HG02981 (cell line): ENCODE measurements around the gene C2CD2.

ENCODE experiments used
- ATAC-seq: cut with Tn5 transposase; IDR thresholded peaks from one replicate; pipeline ENCODE4 v1.9.1; 2021; ENCODE audit warnings: mild to moderate bottlenecking, moderate library complexity; ENCODE audit not compliant: unreplicated experiment

C2CD2 gene

DNA sequence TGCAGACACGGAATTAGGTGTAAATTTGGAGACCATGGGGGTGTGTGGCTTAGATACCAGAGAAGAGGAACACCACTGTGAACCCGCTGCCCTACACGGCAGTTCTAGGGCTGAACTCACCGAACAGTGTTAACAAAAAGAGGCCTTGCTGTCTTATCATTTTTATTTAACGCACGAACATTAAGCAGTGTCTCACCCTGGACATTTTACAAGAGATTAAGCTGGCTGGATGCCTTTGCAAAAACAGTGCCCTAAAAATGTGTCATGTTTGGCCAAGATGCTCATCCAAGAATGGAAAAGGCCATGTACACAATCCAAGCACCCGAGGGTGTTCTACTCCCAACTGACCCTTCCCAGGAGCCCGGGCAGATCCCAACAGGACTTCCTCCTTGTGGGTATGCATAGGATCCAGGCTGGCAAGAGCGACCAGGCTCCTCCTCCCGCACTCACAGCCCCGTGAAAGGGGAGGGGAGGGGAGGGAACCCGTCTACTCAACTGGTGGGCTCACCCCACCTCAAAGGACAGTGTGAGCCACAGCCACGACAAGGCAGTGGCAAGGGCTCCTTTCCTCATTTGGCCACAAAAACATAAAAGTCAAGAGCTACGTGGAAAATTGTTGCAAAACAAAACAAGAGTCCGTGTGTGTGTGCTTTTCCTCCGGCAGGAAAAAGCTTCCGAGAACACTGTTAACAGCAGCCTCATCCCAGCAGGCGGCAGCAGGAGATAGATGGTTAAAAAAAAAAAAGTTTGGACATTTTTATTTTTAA, 20.3 kb downstream of the C2CD2 start:
- ATAC-seq: no peak

DNA sequence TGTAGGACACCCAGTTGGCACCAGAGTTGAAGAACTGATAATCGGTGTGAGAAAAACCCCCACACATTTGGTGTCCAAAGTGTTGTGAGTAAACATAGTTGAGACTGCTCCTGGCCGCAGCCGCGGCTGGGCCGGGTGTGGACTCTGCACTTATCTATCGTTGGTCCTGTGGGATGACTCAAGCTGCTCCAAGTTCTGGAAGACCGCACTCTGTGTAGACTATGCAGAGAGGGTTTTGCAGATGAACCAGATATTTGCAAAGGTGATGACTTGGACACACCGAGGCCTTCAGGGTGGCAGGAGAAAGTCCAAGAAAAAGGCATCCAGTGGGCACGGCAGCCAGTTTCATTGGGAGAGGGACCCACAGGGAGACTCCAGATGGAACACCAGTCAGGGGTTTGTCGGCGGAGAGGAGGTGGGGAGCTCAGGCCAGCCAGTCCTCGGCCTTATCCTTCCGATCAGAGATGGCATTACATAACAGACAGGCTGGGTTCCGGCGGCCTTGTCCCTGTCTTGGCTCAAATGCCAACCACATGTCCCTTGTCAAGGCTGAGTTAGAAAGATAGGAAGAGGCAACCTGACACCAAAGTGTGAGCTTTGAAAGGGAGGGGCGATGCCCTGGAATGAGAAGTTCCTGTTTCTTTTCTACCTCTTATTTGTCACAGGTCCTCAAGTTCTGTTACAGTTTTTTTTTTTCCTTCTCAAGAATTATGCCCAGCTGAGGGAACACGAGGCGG, 21.1 kb downstream of the C2CD2 start:
- no peak for ATAC-seq

DNA sequence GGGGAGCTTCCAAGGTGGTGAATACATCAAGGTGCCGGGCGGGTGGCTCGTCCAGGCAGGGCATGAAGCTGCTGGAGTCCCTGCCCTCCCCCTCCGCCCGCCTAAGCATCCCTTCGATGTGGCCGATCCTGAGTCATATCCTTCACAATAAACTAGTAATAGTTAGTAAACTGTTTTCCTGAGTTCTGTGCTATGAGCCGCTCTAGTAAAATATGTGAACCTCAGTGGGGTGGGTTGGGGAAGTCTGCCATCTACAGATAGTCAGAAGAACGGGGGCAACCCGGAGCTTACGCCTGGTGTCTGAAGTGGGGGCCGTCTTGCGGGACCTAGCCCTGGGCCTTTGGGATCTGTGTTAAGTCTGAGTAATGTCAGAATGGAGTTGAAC, 21.6 kb downstream of the C2CD2 start:
- ATAC-seq: no peak

DNA sequence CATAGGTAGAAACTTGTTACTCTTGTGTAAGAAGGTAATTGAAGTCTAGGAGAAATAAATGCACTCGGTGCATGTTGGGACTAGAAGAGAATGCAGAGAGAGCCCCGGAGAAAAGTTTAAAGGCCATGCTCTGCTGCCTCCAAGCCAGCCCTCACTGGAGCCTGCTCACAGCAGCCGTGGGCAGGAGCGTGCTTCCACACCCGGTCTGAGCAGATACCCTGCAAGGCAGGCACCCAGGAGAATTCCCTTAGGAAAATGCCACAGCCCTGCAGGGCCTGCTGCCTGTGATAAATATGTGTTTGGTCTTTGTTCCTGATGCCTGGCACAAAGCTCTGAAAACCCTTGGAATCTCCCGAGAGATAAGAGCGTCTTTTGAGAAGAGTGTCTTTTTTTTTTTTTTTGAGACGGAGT, 22.8 kb downstream of the C2CD2 start:
- ATAC-seq: no peak

DNA sequence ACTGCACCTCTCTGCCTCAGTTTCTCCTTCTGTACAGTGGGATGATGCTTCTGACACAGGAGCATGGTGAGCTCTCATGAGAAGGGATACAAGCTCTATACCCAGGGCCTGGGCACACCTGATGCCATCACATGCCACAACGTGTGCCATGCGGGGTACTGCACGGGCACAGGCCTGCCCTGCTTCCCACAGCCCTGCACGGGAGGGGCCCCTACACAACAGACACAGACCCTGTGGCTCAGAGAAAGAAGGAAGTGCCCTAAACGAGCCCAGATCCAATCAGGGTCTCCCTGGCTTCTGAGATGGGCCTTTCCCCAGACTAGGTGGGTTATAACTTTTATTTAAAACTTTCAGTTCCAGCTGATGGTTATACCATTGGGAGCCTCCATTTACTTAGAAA, 24.6 kb downstream of the C2CD2 start:
- ATAC-seq: no peak

DNA sequence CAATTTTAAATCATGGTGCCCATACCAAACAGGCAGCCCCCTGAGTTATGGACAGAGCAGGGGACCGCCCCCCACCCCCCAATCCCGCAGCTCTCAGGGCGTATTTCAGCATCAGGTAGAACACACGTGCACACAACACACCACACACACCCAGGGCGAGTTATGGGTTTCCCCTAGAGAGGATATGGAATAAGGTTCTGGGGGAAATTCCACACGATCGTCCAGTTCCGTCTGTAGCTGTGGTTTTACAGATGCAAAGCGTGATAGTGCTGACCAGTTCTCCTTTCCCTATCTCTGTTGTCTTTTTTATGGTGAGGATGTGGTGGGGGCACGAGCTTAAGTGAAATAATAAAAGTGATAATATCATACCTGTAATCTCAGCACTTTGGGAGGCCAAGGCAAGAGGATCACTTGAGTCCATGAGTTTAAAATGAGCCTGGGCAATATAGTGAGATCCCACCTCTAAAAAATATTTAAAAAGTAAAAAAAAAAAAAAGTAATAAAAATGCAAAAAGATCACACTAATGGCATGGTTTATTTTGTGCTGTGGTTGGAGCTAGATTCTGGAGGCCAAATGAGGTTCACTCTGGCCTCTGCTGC, 25.1 kb downstream of the C2CD2 start:
- ATAC-seq: peak; percentile 59

DNA sequence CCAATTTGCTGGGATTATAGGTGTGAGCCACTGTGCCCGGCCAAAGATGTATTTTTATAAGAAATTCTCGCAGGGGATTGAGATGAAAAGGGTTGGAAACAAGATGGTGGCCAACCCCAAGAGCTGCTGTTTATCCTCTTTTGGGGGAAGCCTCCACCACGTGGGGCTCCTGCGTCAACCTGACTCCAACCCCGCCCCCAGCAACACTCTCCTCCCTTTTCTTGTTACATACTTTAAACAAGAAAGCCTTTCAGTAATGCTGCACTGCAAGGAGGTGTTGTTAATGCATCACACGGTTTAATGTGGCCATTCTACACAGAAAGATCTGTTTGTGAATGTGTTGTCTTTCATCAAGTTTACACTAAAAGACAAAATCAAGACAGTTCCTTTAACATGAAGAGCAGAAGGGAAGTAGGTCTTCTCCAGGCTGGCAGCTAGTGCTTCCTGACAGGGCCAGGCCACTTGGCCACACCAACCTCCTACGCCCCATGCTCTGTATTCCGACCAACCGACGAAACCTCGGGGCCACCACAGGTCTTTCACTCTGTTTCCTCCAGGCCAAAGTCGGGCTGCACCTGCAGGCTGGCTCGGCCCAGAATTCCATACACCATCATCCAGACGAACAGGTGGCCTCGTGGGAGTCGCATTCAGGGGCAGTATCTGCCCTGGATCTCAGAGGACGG, 25.9 kb downstream of the C2CD2 start:
- ATAC-seq: no peak

DNA sequence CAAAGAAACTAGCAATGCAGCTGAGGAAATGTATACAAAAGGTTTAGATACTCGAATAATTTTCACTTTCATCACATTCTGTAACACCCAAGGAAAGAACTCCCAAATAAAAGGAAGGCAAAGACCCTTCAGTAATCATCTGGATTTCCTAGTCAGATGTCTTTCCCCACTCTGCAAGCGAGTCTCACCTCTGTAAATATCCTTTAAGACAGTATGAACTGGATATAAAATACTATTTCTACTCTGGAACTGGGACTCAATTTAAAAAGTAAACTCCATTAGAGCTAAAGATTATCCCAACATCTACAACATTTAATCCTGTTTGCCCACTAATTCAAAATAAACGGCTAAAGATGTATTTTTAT, 27.0 kb downstream of the C2CD2 start:
- ATAC-seq: no peak

DNA sequence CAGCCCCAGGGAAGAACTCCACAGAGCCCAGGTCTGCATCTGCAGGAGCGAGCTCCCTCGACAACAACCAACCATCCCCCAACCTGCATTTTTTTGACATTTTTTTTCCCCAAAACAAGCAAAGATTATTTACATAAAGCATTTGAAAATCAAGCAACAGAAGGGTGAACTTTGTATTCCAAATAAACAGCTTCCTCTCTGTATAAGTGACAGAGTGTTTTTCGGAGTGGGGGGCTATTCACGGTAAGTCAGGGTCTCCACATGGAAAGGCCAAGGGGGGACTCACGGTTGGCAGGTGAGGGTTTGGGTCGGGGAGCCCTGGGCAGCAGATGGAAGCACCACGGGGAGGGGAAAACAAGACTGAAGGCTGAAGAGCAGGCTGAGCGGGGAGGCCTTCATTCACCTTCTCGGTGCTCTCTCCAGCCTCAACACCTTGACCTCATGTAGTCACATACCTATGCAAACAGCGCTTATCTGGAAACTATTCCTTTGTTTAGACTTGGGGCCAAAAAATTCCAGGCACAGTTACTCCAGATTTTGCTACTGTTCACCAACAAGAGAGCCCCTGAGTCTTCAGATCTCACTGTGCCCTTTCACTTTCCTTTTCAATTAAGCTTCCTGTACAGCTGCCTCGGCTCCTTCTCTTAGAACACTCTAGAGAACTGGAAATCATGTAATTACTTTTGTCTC, 27.6 kb downstream of the C2CD2 start:
- ATAC-seq: no peak

DNA sequence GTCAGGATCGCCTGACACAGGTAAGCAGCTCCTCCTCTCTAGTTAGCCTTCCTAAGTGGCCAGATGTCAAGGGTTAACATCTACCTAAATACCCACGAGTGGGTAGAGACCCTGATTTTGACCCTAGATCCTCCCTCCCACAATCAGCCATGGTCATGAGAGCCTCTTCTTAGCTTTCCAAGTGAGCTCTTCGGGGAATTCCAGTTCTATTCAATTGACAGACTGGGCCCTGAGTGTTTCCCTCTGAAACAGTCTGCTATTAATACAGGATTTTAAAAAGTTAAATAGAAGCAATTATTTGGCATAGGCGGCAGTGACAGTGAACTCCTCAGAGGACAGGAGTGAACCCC, 28.1 kb downstream of the C2CD2 start:
- no peak for ATAC-seq

DNA sequence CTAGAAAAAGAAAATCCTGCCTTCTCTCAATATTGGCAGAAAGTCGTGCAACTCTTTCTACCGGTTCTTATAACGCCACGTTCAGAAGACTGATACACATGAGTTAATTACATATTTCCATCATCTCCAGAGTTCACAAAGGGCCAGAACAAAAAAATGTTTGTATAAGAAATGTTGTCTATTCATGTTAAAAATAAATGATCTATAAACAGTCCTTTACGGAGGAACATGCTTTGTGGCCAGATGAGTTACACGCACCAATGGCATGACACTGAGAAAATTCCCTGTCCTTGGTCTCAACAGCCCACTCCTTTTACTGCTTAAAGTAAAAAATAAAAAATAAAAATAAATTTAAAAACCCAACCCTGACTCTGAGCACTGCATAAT, 29.5 kb downstream of the C2CD2 start:
- no peak for ATAC-seq

DNA sequence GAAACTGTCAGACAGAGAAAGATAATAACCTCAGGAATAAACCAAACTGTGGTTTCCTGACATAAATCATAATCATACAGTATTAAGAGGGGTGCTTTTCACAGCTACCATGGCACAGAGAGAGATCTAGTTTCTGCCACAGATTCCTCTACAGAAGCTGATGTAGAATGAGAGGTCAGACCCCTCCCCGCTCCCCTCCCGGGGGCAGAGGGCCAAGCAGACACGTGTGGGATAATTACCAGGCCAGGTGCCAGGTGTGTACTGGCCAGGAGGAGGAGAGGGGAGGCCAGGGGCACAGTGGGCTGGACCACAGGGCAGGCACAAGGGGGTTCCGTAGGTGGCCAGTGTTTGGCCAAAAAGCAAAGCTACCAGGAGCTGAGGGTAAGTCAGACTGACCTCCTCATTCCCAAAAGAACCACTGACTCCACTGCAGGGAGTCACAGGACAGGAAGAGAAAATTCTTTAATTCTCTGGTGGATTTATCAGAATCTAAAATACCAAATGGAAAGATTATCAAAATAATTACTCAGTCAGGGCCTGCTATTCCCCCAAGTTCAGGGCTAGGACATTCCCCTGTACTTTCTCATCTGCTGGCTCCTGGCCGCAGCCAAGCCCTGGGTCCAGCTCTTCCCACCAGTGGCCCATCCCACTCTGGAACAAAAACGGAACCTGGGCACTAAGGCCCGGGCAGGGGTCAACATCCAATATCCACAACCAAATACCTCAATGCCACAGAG, 30.0 kb downstream of the C2CD2 start:
- no peak for ATAC-seq

DNA sequence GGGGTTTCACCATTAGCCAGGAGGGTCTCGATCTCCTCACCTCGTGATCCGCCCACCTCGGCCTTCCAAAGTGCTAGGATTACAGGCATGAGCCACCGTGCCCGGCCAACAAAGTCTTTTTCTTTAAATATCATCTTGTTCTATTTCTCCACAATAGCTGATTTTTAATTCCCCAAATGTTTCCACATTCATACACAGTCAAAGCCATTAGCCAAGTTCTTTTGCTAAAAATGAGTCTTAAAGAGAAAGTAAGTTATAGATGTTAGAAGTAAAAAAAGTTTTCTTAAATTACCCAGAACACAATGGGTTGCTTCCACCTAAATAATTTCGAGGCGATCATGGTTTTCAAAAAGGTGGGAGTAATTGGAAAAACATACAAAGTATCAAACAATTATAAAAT, 30.6 kb downstream of the C2CD2 start:
- no peak for ATAC-seq

DNA sequence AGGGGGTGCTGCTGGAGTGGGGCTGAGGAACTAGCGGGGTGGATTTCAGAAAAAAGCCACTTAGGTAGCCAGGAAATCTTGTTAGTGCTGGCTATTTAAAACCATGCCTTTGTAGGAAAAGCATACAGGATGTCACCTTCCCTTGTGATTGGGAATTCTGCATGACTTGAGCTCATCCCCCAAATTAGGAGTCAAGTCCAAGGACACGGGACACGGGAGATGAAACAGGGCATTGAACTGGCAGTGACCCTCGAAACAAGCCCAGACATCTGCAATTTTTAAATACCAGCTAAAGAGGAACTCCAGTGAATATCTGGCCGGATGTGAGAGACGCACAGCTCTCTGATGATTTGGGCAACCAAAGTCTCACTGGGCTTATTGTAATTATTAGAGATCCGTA, 32.8 kb downstream of the C2CD2 start:
- ATAC-seq: no peak

DNA sequence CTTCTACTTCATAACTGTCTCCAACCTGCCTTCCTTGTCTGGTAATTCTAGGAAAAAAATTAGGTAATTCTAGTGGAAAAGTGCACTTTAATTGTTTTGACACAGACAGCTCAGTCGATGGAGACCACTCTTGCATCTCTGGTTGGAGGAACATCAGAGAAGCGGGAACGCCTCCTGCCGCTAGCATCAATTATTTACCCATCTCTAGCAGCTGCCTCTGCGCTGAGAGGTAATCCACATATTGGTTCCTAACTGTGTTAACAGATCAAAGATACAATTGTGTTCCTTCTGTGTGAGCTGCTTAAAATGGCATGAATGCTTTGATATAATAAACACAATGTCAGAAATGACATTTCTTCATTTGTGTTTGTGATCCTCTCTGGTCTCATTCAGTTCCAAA, 33.3 kb downstream of the C2CD2 start:
- ATAC-seq: no peak

DNA sequence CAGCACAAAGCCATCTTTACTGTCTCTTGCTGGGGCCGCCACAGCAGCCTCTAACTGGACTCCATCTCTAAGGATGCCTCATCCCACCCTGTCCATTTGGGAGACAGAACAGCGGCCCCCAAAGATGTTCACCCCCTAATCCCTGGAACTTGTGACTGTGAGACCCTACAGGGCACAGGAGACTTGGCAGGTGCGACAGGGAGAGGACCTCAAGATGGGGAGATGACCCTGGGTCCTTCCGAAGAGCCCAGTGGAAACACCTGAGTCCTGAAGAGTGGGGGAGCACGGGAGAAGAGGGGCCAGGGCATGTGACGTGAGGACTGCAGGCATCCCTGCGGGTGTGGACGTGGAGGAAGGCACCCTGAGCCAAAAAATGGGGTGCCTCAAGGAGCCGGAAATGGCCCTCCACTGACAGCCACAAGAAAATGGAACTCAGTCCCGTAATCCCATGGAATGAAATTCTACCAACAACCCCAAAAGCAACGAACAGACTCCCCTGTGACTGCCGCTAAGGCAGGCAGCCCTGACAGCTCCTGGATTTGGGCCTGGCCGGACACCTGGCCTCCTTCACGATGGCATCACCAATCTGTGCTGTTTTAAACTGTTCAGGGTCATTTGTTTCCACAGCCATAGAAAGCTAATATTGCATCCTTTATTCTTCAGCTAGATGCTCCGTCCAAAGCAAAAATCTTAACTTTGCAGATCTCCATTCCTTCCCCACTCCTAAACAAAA, 34.0 kb downstream of the C2CD2 start:
- no peak for ATAC-seq

DNA sequence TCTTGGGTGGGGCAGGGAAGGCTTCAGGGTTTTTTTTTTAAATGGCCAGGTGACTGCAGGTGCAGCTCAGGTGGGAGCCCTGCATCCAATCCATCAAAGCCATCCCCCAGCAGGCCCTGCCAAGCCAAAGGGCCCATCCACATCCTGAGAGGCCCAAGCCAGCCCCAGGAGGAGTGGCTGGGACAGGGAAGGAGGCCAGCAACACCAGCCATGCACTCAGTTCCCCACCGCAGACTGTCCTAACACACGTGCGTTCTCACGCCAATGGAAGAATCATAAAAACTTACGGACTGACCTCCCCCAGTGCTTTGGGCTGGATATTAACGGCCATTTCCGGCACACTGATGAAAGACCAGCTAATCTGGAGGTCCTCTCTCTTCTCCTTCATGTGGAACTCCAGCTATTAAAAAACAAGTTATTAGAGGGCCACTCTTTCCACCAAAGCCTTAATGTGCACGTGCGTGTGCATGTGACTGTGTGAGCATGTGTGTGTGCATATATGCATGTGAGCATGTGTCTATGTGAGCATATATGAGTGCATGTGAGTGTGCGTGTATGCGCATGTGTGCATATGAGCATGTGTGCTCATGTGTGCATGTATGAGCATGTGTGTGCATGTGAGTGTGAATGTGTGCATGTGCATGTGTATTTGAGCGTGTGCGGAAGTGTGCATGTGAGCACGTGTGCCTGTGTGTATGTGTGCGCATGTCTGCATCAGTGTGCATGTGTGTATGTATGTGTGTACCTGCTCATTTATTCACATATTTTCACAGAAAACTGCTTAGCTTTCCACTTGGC, 35.1 kb downstream of the C2CD2 start:
- no peak for ATAC-seq

DNA sequence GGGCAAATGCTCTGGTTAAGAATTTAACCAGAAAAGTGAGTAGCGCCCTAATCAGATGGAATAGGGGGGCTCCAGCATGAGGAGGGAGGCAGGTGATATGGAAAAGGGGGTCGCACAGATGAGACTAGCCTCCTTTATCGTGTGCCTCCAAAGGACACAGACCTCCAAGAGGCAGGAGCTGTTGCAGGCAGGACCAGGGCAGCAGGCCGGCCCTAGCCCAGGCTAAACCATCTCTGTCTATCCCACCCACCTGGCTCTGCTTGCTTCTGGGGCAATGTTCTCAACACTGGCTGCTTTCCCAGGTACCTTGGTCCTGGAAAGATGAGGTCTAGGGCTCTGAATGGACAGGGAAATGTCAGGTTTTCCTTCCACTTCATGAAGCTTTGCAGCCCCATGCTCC, 36.3 kb downstream of the C2CD2 start:
- no peak for ATAC-seq

DNA sequence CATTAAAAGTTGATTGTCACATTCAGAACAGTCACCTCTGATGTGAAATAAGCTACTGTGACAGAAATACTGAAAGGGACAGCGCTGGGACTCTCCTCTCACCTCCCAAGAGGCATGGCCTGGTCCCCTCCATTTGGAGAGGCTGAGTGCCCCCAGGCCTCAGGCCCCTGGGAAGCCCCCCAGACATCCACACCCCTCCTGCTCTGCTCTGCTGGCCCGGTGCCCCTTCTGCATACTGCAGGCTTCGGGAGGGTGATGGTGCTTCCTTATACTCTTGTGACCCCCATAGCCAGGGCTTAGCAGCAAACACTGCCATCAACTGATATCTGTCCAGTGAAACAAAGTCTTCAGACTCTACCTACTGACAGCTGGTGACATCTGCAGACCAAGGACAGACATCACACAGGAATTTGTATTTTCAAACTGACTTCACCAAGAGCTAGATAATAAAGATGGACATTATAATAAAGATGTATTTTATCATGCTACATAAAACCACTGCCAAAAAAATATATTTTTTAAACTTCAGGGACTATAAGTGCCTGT, 36.9 kb downstream of the C2CD2 start:
- ATAC-seq: no peak
